ENCODE data around the gene KCNA3.
"Not testable (repeated sequence)": the region's sequence is repeated elsewhere in the genome, so short reads cannot be mapped to it uniquely, and the experiment has no call there.

Gene KCNA3

DNA sequence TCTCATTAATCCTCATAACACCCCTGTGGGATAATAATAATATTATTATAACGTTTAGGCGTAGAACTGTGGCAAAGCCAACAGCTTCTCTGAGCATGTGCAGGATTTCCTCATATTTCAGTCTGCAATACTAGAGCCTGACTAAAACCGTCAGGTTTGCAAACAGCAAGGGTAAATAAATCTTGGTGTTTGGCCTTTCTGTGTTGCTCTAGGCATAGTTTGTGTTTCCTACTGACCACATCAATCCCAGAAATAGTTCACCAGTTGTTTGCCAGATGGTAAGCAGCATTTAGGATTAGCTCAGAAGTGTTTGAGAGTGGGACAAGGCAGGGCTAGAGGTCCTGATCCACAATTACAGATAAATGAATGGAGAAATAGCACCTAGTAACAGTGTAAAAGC, 2.8 kb upstream of the KCNA3 start:
- DNase-seq: no peak

DNA sequence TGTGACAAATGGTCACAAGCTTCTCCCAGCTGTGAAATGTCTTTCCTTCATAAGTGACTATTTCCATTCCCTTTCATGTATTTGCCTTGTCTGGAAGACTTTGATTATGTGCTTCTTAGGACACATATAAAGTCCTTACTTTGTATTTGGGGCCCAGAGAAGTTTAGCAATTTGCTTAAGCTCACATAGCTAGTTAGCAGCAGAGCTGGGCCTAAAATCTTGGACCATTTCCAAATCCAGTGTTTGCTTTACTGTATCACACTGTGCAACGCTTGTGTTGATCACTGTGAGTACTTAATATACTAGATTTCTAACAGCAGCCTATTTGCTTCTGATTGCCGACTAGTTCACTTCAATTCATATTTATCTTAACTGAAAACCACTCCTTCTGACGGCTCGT, 2.2 kb upstream of the KCNA3 start:
- no peak for DNase-seq

DNA sequence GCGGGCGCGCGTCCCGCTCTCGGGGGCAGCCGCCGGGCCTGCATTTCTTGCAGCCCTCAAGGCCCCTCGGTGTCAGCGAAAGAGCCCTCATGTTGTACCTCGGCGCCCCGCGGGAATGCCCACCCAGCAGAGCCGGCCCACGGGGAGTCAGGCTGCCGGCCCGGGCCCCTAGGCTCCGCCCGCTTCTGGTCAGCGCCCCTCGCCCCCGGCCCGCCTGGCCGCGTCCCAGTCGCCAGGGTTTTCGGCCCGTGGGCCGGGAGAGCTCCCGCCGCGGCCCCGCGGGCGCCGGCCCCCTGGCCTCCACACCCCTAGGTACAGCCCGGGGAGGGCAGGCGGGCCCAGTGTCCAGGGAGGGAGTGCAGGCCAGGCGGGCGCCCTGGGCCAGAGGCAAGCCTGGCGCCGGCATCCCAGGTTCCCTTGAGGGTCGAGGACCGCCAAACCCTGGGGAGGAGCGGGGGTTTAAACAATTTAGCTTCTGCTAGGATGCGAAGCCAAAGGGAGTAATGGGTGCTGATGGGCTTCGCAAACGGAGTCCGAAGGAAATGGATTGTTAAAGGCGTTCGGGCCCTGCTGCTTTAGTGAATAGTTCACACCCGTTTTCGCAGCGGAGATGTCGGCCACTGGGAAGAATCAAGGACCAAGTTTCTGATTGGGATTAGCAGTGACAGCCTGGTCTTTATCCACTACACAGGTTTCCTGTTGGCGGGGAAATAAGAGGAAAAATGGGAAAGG, 486 bp upstream of the KCNA3 start:
- DNase-seq: no peak

DNA sequence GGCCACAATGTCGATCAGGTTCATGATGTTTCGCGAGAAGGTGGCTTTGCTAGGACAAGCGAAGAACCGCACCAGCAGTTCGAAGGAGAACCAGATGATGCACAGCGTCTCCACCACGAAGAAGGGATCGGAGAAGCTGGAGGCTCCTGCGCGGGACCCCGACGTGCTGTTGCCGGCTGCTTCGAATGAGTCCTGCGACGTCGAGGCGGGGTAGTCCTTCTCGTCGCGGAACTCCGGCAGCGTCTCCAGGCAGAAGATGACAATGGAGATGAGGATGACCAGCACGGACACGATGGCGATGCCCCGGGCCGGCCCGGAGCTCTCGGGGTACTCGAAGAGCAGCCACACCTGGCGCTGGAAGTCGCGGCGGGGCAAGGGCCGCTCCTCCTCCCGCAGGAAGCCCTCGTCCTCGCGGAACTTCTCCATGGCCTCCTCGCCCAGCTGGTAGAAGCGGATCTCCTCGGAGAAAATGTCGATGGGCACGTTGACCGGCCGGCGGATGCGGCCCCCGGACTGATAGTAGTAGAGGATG, 869 bp downstream of the KCNA3 start:
- DNase-seq: no peak

DNA sequence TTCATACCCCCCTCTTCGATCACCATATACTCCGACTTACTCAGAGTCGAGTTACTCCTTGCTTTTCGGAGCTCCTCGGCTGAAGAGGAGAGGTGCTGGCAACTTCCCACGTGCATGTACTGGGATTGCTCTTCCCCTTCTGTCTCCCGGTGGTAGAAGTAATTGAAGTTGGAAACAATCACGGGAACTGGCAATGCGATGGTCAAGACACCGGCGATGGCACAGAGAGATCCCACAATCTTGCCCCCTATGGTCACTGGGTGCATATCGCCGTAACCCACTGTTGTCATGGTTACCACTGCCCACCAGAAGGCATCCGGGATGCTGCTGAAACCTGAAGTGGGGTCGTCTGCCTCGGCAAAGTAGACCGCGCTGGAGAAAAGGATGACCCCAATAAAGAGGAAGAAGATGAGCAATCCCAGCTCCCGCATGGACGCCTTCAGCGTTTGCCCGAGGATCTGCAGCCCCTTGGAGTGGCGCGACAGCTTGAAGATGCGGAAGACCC, 1.5 kb downstream of the KCNA3 start:
- no peak for DNase-seq

DNA sequence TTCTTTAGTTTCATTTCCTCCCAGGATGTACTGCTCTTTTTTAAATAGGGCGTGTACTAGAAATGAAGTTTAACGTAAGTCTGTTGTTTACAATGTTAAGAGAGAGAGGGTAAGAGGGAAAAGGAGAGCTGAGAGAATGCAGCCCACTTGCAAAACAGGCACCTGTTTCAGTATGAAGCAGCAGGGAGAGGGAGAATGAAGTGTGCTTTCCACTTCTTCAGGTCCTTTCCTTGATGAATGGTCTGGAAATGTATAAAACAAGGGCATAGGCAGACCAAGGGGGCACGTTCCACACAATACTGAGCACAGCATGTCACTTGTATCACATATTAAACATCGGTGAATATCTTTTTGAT, 2.0 kb downstream of the KCNA3 start:
- no peak for DNase-seq

DNA sequence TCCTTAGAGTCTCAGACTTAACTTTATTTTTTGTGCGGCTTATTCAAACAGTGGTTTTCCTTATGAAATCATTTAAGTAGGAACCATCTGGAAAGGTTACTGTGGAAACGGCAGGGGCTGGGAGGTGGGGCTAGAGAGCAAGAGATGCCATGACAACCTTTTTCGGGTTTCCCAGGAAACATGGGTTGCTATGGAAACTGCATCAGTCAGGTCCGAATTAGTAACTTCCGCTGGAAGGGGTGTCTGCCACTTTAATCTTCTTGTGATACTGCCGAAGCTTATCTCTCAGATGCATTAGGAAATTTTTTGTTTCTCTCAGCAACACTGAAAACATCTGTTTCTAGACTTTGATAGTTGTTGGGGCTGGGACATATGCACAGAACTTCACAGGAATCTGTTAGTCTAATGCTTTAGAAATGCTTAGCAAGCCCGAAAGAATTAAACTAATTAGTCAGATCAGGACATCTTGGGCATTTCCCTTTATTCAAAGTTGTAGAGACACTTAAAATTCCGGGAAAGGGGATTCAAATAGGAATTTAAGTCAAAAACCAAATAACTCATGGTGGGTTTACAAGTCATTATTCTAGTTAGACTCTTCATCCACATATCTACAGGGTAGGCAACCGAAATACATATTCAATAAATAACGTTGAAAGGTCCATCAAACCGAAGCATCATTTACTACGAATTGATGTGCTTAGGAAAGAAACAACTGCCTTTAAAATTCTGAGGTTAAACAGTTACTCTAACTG, 2.6 kb downstream of the KCNA3 start:
- peak; percentile 66 for DNase-seq

DNA sequence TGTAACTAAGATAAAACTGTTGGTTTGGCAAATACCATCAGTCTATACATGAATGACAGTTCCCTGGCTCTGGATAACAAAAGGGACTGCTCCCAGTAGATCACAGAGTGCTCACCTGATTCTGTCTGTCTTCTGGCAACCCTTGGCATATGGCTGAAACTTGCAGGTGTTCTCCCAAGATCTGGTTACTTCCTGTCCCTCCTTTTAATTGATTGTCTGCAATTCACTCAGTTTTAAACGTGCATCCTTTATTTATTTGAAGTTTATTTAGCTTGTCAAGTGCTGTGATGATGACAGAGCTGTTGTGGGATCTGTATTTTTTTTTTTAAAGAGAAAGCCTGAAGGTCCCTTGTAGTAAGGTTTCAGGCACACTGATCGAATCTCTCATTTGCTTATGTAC, 3.4 kb downstream of the KCNA3 start:
- DNase-seq: no peak

DNA sequence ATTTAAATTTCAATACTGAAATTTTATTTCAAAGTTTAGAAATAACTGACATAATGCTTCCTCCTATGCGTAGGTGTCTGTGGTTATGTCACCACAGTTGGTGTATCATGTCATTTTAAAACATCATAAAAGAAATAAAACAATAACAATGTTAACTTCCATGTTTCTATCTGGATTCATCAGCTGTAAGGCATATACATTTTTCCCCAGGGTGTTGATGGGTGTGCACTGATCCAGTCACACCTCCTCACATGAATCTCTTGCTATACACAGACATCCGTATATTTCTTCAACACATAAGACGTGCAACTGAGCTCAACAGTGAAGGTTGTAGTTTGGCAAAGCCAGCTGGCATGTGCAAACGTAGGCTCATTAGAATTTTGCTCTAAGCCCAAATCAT, 6.2 kb downstream of the KCNA3 start:
- no peak for DNase-seq

DNA sequence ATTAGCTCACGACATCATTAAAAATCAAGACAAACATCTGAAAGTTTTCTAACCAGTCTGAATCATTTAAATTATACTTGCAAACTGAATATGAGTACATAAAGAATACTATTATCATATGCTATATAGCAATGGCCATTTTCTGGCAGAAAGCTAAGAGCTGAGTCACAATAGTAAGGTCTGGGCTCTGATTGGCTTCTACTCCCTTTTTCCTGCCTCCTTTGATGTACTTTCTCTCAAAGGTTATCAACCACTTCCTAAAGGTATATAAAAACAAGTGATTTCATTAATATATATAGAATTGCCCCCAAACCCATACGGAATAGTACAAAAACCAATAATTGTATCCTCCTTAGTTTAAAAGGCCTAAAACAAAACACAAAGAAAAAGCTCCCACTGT, 7.0 kb downstream of the KCNA3 start:
- no peak for DNase-seq

DNA sequence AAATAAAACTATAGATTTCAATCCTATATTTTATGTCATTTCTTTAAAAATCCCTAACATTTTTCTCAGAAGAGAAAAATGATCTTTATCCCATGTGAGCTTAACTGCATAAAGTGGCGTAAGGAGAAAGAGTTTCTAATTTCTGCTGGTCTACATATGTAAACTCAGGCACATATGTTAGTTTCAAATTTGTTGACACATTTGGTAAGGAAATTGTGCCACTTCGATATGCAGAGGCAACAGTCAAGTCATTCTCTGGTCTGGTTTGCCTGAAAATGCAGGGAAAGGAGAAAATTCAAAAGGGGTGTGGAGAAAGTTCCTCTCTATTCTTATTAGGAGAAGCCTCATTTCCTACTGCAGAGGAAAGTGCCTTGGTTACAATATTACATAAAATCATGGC, 11.5 kb downstream of the KCNA3 start:
- no peak for DNase-seq

DNA sequence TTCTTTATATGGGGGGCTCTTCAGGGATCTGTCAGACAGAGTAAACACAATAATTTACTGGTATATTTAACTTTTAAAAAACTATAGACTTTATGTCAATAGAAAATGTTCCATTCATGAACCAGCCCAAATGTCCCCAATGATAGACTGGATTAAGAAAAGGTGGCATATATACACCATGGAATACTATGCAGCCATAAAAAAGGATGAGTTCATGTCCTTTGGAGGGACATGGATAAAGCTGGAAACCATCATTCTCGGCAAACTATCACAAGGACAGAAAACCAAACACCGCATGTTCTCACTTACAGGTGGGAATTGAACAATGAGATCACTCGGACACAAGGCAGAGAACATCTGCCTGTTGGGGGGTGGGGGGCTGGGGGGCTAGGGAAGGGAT, 15.2 kb downstream of the KCNA3 start:
- not testable (repeated sequence) for DNase-seq

DNA sequence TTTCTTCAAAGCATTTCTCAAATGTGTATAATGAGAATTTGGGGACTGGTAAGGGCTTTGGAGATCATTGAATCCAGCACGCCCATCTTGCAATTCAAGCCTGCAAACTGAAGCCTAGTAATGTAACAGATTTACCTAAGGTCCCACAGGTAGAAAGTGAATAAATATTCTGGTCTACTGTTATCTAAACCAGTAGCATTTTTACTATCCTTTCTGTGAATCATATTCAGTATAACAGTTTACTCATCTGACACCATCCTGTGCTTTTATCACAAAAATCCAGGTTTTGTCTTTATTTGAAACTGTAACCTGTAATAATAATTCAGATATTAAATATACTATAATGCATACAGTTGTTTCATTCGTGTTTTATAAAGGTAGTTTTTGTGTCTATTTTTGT, 17.4 kb downstream of the KCNA3 start:
- DNase-seq: no peak

DNA sequence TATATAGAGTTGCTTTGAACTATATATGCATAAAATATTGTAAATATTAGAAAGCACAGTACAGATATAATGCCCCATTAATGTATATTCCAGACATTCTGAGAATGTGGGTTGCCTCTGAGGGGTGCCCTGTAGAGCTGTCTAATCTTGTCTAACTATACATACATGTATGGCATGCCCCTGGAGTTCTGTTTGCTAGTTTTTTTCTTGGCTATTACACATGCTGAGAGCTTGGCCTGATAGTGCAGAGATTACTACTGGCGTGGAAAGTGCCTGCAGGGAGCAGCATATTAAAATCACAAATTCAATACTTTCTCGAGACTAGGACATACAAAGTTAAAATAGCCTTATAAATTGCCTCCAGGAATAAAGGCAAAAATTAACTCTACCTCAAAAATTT, 24.1 kb downstream of the KCNA3 start:
- DNase-seq: no peak

DNA sequence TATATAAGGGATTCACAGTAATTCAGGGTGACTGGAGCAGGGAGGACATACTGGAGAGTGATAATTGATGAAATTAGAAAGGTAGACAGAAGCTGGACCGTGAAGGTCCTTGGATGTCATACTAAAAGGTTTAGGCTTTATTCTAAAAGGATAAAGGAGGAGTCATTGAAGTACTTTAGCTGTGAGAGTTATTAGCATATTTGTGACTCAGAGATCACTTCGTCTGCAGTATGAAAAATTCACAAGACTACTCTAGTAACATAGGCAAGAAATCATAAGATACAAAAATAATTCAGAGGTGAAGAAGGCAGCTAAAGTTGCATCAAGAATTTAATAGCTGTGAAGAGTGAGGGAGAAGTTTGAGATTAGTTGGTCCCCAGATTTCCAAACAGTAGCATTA, 26.3 kb downstream of the KCNA3 start:
- no peak for DNase-seq

DNA sequence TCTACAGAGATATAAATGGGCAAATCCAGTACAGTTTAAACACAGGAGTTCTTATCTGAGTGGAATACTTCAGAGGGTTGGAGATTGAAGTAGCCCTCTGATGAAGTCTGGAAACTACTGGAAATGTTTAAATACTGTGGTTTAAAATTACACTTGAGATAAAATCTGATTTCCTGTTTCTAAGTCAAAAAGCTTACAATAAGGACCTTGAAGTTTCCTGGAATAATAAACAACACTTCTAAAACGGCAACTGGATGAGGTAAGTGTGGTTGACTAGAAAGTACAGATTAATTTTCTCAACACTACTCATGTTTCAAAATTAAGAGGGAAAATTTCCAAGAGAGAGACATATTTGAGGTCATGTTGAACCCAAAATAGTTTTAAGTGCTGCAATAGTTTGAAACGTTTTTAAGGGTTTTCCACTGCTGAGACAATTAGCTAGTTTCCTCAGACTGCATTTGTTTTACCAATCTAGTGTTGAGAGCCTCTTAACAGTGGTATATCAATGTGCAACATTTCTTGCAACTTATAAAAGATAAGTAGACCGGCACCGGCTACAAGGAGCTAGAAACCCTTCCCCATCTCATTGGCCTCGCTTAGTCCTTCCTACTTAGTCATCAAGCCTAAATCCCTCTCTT, 27.4 kb downstream of the KCNA3 start:
- no peak for DNase-seq

DNA sequence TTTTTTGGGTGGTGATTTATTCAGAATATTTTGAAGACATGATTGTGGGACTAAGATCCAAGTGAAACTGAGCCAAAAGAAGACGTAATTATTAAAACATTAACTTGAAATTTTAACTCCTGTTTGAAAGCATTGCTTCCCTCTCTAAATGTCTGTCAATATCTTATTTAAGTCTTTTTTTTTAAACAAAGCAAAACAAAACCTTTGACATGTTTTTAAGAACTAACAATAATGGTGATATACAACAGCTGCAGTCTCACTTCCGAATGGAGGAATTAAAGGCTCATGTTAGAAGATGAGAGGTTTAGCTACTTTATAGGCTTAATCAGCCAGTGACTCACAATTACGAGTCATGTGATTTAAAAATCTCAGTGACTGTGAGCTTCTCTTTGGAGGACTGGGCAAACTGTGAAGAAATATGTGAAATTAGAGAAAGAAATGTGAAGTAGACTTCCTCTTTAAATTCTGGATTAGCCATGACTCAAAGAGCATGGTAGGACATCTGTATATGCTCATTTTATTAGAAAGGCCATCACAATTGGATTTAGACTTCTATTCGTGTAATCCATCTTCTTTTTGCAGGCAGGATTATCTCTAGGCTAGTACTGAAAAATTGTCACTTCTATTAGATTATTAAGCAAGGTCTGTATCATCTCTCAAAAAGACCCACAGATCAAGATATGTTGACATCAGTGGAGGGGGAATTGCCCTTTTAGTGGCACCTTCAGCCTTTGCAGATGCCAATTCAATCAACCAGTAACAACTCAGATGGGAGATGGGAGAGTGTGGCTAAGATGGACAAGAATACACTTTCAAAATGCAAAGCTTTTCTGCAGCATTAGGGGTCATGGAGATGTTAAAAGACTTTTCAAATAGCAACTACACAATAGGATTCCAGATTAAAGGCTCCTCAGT, 28.7 kb downstream of the KCNA3 start:
- no peak for DNase-seq

DNA sequence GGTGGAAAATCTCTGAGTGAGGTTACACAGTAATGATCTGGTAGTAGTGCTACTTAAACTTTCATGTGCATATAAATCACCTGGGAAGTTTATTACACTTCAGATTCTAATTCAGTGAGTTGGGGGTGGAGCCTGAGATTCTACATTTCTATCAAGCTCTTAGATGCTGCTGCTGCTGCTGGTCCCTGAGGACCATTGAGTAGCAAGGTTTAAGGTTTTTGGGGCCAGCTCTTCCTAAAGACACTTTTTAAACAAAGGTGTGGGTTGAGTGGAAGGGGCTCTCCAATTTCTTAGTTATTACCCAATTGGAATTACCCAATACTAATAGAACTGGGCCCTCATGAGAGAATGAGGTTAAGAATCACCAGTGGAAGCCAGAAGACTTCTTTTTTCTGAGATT, 29.5 kb downstream of the KCNA3 start:
- DNase-seq: no peak

DNA sequence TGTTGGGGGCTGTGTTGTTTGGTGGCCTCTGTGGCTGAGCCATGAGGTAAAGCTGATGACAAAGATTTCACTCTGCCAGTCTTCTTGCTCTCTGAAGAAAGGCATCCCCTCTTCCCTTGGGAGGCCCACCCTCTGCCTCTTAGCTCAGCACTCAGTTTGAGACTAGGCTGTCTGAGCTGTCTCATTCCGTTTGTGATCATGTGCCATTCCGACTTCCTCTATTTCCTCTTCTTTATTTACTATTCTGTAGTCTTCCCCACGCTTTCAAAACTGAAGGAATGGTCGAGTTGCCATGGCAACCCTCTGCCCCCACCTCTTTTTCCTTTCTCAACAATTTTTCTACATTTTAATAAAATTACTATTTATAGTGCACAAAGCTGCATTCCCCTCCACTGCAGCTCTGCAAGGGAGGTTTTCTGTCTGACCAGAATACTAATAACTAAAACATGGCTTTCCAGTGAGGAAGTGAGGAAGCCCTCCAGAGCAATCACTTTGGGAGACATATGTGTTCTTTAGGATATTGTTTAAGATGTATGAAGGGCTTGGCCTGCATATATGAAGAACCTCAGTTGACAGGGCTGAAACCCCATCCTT, 30.8 kb downstream of the KCNA3 start:
- DNase-seq: no peak

DNA sequence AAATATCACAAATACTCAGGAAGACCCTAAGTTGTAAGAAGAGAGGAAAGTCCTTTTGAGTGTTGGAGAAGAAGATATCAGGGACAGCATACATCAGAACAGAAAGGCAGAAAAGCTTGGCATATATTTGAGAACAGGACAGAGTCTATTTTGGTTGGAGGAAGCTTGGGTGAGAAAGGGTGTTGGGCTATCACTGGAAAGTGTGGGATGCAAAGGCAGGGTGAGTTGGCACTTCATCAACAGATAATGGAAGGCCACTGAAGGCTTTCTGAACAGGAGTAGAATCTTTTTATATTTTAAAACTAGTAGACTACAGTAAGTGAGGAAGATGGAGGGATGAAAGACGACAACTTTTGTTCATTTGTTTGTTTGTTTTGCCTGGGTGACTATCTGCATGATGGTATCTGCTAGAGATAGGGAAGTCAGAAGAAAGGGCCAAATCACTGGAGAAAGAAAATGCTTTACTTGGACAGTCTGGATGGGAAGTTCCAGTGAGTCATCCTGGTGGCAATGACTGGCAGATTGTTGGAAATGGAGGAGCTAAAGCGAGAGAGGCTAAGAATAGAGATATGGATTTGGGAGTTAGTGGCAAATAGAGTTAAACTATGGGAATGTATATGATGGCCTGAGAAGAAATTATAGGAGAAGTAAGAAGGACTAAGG, 34.9 kb downstream of the KCNA3 start:
- DNase-seq: no peak

DNA sequence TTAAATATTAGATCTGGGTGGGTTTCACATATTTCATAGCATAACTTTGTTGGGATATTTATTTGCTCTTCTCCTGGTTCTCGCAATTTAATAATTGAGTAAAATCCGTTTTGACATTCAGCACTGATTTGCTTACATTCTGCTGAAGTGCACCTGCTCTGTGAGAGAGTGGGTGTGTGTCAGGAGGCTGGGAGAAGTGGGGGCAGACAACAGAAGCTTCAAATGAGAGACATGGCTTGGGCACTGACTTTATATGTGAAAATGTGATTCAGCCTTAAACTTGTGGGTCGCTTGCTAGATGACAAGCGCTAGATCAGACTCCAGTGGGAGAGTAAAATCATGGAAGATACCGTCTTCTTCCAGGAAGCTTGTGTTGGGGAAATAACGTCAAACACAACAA, 36.2 kb downstream of the KCNA3 start:
- DNase-seq: no peak

DNA sequence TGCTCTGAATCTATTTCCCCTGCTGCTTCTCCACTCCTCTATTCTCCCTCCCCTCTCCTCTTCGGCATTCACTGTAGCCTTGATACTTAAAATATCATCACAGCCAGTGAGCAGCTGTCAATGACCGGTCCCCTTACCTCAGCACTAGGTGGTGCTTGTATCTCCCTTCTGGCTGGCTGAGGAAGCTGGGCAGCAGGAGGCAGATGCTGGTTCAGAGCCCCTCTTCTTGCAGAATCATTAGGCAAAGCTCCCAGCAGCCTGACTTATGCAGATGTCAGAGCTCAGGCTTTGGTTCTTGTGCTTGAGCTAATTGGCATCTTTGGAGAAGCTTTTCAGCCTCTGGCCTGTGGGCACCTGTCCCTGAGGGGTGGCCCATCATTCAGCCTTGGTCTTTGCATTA, 36.7 kb downstream of the KCNA3 start:
- DNase-seq: no peak
